SH-SY5Y (cell line): ENCODE results near the gene TMEM38A.

Experiments used
- GATA2 ChIP-seq: IDR thresholded peaks from 2 replicates; pipeline ENCODE4 v1.6.1; 2011; ENCODE audit warnings: mild to moderate bottlenecking, low read depth, low read length
- GATA3 ChIP-seq: IDR thresholded peaks from 2 replicates; pipeline ENCODE4 v1.6.1; 2011; ENCODE audit warnings: low read depth, mild to moderate bottlenecking, low read length, moderate library complexity

DNA sequence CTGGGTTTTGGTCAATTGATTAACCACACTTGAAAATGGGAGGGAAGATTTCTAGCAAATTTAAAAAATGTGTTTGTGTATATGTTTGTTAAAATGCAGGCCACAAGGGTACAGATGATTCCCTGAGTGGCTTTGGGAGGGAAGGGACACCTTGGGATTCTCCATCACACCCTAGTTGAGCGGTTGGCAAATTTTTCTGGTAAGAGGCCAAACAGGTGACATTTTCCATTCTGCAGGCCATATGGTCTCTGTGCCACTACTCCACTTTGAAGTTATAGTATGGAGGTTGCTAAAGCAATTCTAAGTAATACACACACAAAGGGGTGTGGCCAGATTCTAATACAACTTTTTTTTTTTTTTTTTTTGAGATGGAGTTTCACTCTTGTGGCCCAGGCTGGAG, 20.0 kb upstream of the TMEM38A start:
- no peak for TF ChIP-seq GATA2
- TF ChIP-seq GATA3: no peak
